Right lobe of liver (tissue), 6 donors: ENCODE measurements around the gene TM4SF5. TPM values are rescaled to one million over a fixed set of nuclear protein-coding genes. Genes with fewer than 3 reads are reported as not detected.
A peak's percentile ranks its signal among the peaks of the same experiment; 100 is the strongest.
"Not testable (repeated sequence)": the region's sequence is repeated elsewhere in the genome, so short reads cannot be mapped to it uniquely, and the experiment has no call there.

Experiments
- ATAC-seq, 4 donors: fragments of 200-7000 bp; cut with Tn5 transposase; one replicate each; pipeline ENCODE4 v1.9.1; 2020; ENCODE audit warnings: mild to moderate bottlenecking in 4 of 4, moderate library complexity in 4 of 4
- DNase-seq, 3 donors: peaks; one replicate each; pipeline ENCODE4 v3.0.0-alpha.2; 2020
- H3K27ac ChIP-seq, 3 donors: fragments of 200-600 bp; one replicate each; pipeline ENCODE4 v1.8.0; 2022
- H3K27me3 ChIP-seq, 2 donors: fragments of 200-600 bp; one replicate each; pipeline ENCODE4 v1.8.0; 2022
- H3K36me3 ChIP-seq, 4 donors: fragments of 200-600 bp; sonication (generic) in 1 of 4; one replicate each; pipeline versions ENCODE4 v1.5.1 to v1.8.0; 2017 to 2022; ENCODE audit warnings: control low read depth in 1 of 4
- H3K4me1 ChIP-seq, 4 donors: fragments of 200-600 bp; sonication (generic) in 1 of 4; one replicate each; pipeline versions ENCODE4 v1.5.1 to v1.8.0; 2017 to 2022; ENCODE audit warnings: control low read depth in 1 of 4
- H3K4me3 ChIP-seq, 3 donors: fragments of 200-600 bp; one replicate each; pipeline ENCODE4 v1.8.0; 2022
- H3K9me3 ChIP-seq, 4 donors: fragments of 200-600 bp; sonication (generic) in 1 of 4; one replicate each; pipeline versions ENCODE4 v1.5.1 to v1.8.0; 2017 to 2022; ENCODE audit warnings: control low read depth in 1 of 4
- CTCF ChIP-seq, 4 donors: fragments of 200-600 bp in 3 of 4; fragments of 450-650 bp in 1 of 4; IDR thresholded peaks; one replicate each; pipeline versions ENCODE4 v1.5.1 to v1.8.0; 2016 to 2022; ENCODE audit warnings: antibody characterized with exemption in 4 of 4, mild to moderate bottlenecking in 2 of 4
- POLR2A ChIP-seq: fragments of 450-650 bp; IDR thresholded peaks from one replicate; pipeline ENCODE4 v1.6.1; 2017; ENCODE audit warnings: antibody characterized with exemption, mild to moderate bottlenecking
- WGBS: methylation state at CpG from one replicate; pipeline ENCODE4 v1.1.6; 2018; ENCODE audit warnings: low coverage, low lambda C conversion rate; ENCODE audit not compliant: insufficient coverage; ENCODE audit errors: missing lambda C conversion rate; 5-methylcytosine and 5-hydroxymethylcytosine counted together
- intact Hi-C, 2 donors: fragments of 100-400 bp; cut with DNase I; formaldehyde crosslinking; loops; one replicate each; pipeline versions ENCODE4 v1.11.2 to v1.14.1; 2022
- total RNA-seq, 6 experiments: library from RNA; depleted of rRNA in 2 of 6; stranded (reverse); fragments of >200 nt in 2 of 6; fragmentation: NEBNext Ultra II Directional in 3 of 6; extraction: Animal tissue kit (Norgen Biotek cat#: 25700) in 3 of 6; gene quantifications; one replicate each; pipeline versions ENCODE4 v1.1.0 to v1.2.4, GENCODE V29; 2016 to 2023
- donor health status: DM: no; HTN: yes; CAD: no.
- donor health status: DM: no; HTN: no; CAD: no.
- donor health status: DM: no; HTN: no; CAD: no.
- donor health status: DM: no; HTN: yes; CAD: no.
- donor health status: DM: no; HTN: yes; CAD: no.

Gene TM4SF5
- total RNA-seq, 6 experiments from 2014 or later, result 67.1 to 215 (median 112) TPM

GRCh38 chr17:4822835-4823234 lies 51.1 kb downstream of the TM4SF5 start:
- 0% methylated on average over 1 of the region's 3 CpGs for WGBS
- no peak overlapping the region for H3K27ac ChIP-seq
- H3K9me3 ChIP-seq, result no peaks in the 10 kb centered on the region
- no peaks in the 10 kb centered on the region for H3K27me3 ChIP-seq
- DNase-seq (no peak), ATAC-seq (peak in 1 of 4 donors; percentile 13)
- no peaks in the 10 kb centered on the region for H3K4me1 ChIP-seq
- no peak for TF ChIP-seq POLR2A
- no peak for TF ChIP-seq CTCF (IDR thresholded peaks at IDR 0.05)
- H3K4me3 ChIP-seq, result no peak overlapping the region
- no peaks in the 10 kb centered on the region for H3K36me3 ChIP-seq
- intact Hi-C loops, result no loop called here

GRCh38 chr17:4823373-4824089 lies 51.8 kb downstream of the TM4SF5 start:
- WGBS, result 61% methylated on average over 7 of the region's 12 CpGs
- TF ChIP-seq POLR2A (no peak), CTCF (IDR thresholded peaks at IDR 0.05) (no peak)
- Histone ChIP-seq H3K4me3 (no peak overlapping the region), H3K4me1 (no peaks in the 10 kb centered on the region), H3K36me3 (no peaks in the 10 kb centered on the region), H3K27ac (no peak overlapping the region), H3K9me3 (no peaks in the 10 kb centered on the region), H3K27me3 (no peaks in the 10 kb centered on the region)
- DNase-seq (no peak), ATAC-seq (no peak)
- intact Hi-C loops, result no loop called here

DNA sequence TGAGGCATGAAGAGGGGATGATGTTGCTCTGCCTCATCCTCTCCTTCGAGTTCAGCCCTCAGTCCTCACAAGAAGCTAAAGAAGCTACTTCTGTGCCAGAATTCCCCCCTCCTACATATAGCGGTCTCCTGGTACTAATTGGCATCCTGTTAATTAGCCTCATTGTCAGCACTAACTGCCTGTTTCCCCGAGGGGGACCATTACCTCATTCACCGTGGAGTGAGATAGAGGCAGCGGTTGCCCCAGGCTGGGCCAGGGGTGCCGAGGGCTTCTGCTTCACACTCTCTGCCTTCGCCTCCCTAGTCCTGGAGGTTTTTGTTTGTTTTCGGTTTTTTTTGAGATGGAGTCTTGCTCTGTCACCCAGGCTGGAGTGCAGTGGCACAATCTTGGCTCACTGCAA lies 55.7 kb downstream of the TM4SF5 start:
- Histone ChIP-seq H3K9me3 (no peaks in the 10 kb centered on the region), H3K27me3 (no peaks in the 10 kb centered on the region), H3K4me1 (no peaks in the 10 kb centered on the region), H3K36me3 (no peaks in the 10 kb centered on the region), H3K27ac (no peak overlapping the region), H3K4me3 (no peak overlapping the region)
- DNase-seq (no peak), ATAC-seq (peak in 1 of 4 donors; percentile 10)
- TF ChIP-seq CTCF (IDR thresholded peaks at IDR 0.05), result no peak
- no peak for TF ChIP-seq POLR2A
- intact Hi-C loops, result no loop called here
- whole genome bisulfite sequencing, result 85% methylated on average over 7 of the region's 8 CpGs

- intact Hi-C loops, H3K27me3 ChIP-seq, DNase-seq, ATAC-seq, H3K9me3 ChIP-seq, H3K36me3 ChIP-seq: not testable (repeated sequence)
- Histone ChIP-seq H3K4me3 (peak overlapping the region; percentile 74 to 98 (median 96)), H3K4me1 (peaks cover 0 to 25% (median 11%) of the 10 kb centered on the region in 4 donors), H3K27ac (peak overlapping the region in 2 of 3 donors; percentile 75 to 95)
- 0% methylated on average over 8 of the region's 17 CpGs for WGBS
These were observed 61.1 kb downstream of the TM4SF5 start for GRCh38 chr17:4832829-4833177.

Other genes with a start within 250 kb of the TM4SF5 start
- gene MYBBP1A, start 216.5 kb upstream of the TM4SF5 start, total RNA-seq, result 10 to 100 TPM; 16.3 to 32.0 (median 23.7) TPM
- gene GGT6, start 211.3 kb upstream of the TM4SF5 start, total RNA-seq, result under 1 TPM; 0.09 to 0.92 (median 0.27) TPM
- gene SMTNL2, start 187.4 kb upstream of the TM4SF5 start, total RNA-seq, result under 1 TPM in 3 of 6 experiments, not detected in 3; 0.12 to 0.25 (median 0.14) TPM
- gene ALOX15, start 130.2 kb upstream of the TM4SF5 start, total RNA-seq, result under 1 TPM in 4 of 6 experiments, not detected in 2; 0.09 to 0.53 (median 0.28) TPM
- 10 to 100 TPM; 11.5 to 22.2 (median 16.1) TPM for gene PELP1, start 67.7 kb upstream of the TM4SF5 start, total RNA-seq
- gene ARRB2, start 61.3 kb upstream of the TM4SF5 start, total RNA-seq, result 10 to 100 TPM; 18.2 to 38.6 (median 23.9) TPM
- gene MED11, start 40.5 kb upstream of the TM4SF5 start, total RNA-seq, result 10 to 100 TPM in 5 of 6 experiments, 1 to 10 TPM in 1; 10.0 to 21.1 (median 16.2) TPM
- 1 to 10 TPM in 5 of 6 experiments, under 1 TPM in 1; 0.70 to 6.5 (median 1.9) TPM for gene ZMYND15, start 32.1 kb upstream of the TM4SF5 start, total RNA-seq
- 10 to 100 TPM; 13.3 to 69.6 (median 31.3) TPM for gene CXCL16, start 32.0 kb upstream of the TM4SF5 start, total RNA-seq
- gene VMO1, start 14.5 kb downstream of the TM4SF5 start, total RNA-seq, result 10 to 100 TPM in 1 of 6 experiments, 1 to 10 TPM in 5; 3.5 to 12.3 (median 5.2) TPM
- gene GLTPD2, start 17.1 kb downstream of the TM4SF5 start, total RNA-seq, result 10 to 100 TPM; 20.6 to 97.4 (median 60.9) TPM
- 100 to 1,000 TPM in 2 of 6 experiments, 10 to 100 TPM in 4; 68.8 to 136 (median 75.7) TPM for gene PSMB6, start 24.3 kb downstream of the TM4SF5 start, total RNA-seq
- gene PLD2, start 35.3 kb downstream of the TM4SF5 start, total RNA-seq, result 10 to 100 TPM in 3 of 6 experiments, 1 to 10 TPM in 3; 8.2 to 27.3 (median 10.8) TPM
- 10 to 100 TPM; 20.3 to 42.5 (median 28.0) TPM for gene MINK1, start 61.5 kb downstream of the TM4SF5 start, total RNA-seq
- 1 to 10 TPM; 1.6 to 4.0 (median 3.2) TPM for gene C17orf107, start 127.7 kb downstream of the TM4SF5 start, total RNA-seq
- 1 to 10 TPM; 1.4 to 2.9 (median 2.0) TPM for gene CHRNE, start 131.2 kb downstream of the TM4SF5 start, total RNA-seq
- under 1 TPM in 3 of 6 experiments, not detected in 3; 0.13 to 0.20 (median 0.15) TPM for gene GP1BA, start 160.4 kb downstream of the TM4SF5 start, total RNA-seq
- 10 to 100 TPM; 32.6 to 64.2 (median 41.0) TPM for gene SLC25A11, start 168.2 kb downstream of the TM4SF5 start, total RNA-seq
- 10 to 100 TPM; 52.1 to 73.5 (median 57.5) TPM for gene RNF167, start 168.4 kb downstream of the TM4SF5 start, total RNA-seq
- 1,000 to 10,000 TPM in 1 of 6 experiments, 100 to 1,000 TPM in 5; 221 to 1,037 (median 292) TPM for gene PFN1, start 176.6 kb downstream of the TM4SF5 start, total RNA-seq
- 10 to 100 TPM; 54.7 to 69.8 (median 58.7) TPM for gene ENO3, start 179.2 kb downstream of the TM4SF5 start, total RNA-seq
- 10 to 100 TPM; 22.3 to 33.9 (median 26.4) TPM for gene SPAG7, start 195.9 kb downstream of the TM4SF5 start, total RNA-seq
- gene CAMTA2, start 215.8 kb downstream of the TM4SF5 start, total RNA-seq, result 10 to 100 TPM; 15.3 to 21.1 (median 17.7) TPM
- 1 to 10 TPM in 2 of 6 experiments, under 1 TPM in 3, not detected in 1; 0.83 to 1.3 (median 0.97) TPM for gene INCA1, start 225.6 kb downstream of the TM4SF5 start, total RNA-seq
- gene KIF1C, start 226.1 kb downstream of the TM4SF5 start, total RNA-seq, result 100 to 1,000 TPM in 3 of 6 experiments, 10 to 100 TPM in 3; 59.8 to 112 (median 99.3) TPM